HepG2 (cell line): ENCODE measurements around the gene MRPS7. TPM values are rescaled to one million over a fixed set of nuclear protein-coding genes. Genes with fewer than 3 reads are reported as not detected.

Experiments
- ATAC-seq: fragments of 200-7000 bp; cut with Tn5 transposase; 3 replicates; pipeline ENCODE4 v1.9.1; 2020; ENCODE audit warnings: mild to moderate bottlenecking, moderate library complexity
- BruUV-seq: library from RNA; stranded (reverse); fragments of 400-500 nt; replicated peaks from 2 replicates; lab custom pipeline; 2021; lab: Mats Ljungman, UMichigan
- CTCF ChIA-PET: fragments of 300-600 bp; formaldehyde crosslinking; extraction: SDS; loops from one replicate; lab custom pipeline; 2021; ENCODE audit warnings: low total read pairs, inconsistent platforms, low intra/inter-chr PET ratio; lab: Yijun Ruan, JAX
- POLR2A ChIA-PET: fragments of 350-600 bp; sonication (Branson Sonifier 250); formaldehyde crosslinking; loops from one replicate; lab custom pipeline; 2020; ENCODE audit warnings: antibody characterized with exemption, inconsistent platforms; lab: Yijun Ruan, JAX
- DNase-seq: peaks from one replicate; pipeline ENCODE4 v3.0.0-alpha.2; 2015; ENCODE audit warnings: low spot score
- FAIRE-seq: peaks from 3 replicates; lab custom pipeline; 2011; peaks lifted over from hg19 to GRCh38; lab: Jason Lieb, UNC
- H2AFZ ChIP-seq: one replicate; pipeline ENCODE4 v1.6.1; 2011; ENCODE audit warnings: low read length, inconsistent platforms
- H3K27ac ChIP-seq: fragments of 300-600 bp; 3 replicates; pipeline ENCODE4 v1.8.0; 2011; ENCODE audit warnings: mixed run types, mild to moderate bottlenecking, mixed read lengths, low read length, inconsistent platforms; ENCODE audit not compliant: insufficient read depth; ENCODE audit errors: extremely low read length
- H3K27me3 ChIP-seq, 2 experiments: fragments of 200-600 bp in 1 of 2; 2 replicates in 1 of 2; 3 replicates in 1 of 2; pipeline versions ENCODE4 v1.6.0 to v1.8.0; 2011; ENCODE audit warnings: low read length in 2 of 2, mild to moderate bottlenecking in 2 of 2, moderate library complexity in 2 of 2, inconsistent platforms in 1 of 2; ENCODE audit not compliant: insufficient read depth in 2 of 2, control insufficient read depth in 1 of 2
- H3K36me3 ChIP-seq, 2 experiments: fragments of 200-600 bp in 1 of 2; replicated peaks in 1 of 2; 2 replicates in 1 of 2; 3 replicates in 1 of 2; pipeline versions ENCODE4 v1.5.1 to v1.8.0; 2011; ENCODE audit warnings: low read length in 2 of 2, inconsistent platforms in 1 of 2; ENCODE audit not compliant: insufficient read depth in 2 of 2, control insufficient read depth in 1 of 2
- H3K4me1 ChIP-seq: 2 replicates; pipeline ENCODE4 v1.5.1; 2012; ENCODE audit warnings: low read length, inconsistent platforms; ENCODE audit not compliant: insufficient read depth
- H3K4me2 ChIP-seq: 2 replicates; pipeline ENCODE4 v1.6.0; 2011; ENCODE audit warnings: low read depth, low read length, inconsistent platforms
- H3K4me3 ChIP-seq, 3 experiments: fragments of 200-600 bp in 1 of 3; sonication (generic), shearing (Covaris generic) in 1 of 3; replicated peaks in 1 of 3; 2 replicates each; pipeline ENCODE4 v1.5.1; 2011 to 2016; ENCODE audit warnings: low read length in 3 of 3, inconsistent platforms in 2 of 3, low read depth in 2 of 3, mild to moderate bottlenecking in 2 of 3, control low read depth in 1 of 3, mixed read lengths in 1 of 3; ENCODE audit not compliant: insufficient read depth in 1 of 3
- H3K79me2 ChIP-seq: one replicate; pipeline ENCODE4 v1.6.1; 2011; ENCODE audit warnings: low read length, inconsistent platforms; ENCODE audit not compliant: insufficient read depth
- H3K9ac ChIP-seq: 2 replicates; pipeline ENCODE4 v1.6.0; 2011; ENCODE audit warnings: mild to moderate bottlenecking, low read depth, low read length, inconsistent platforms; ENCODE audit not compliant: insufficient read depth
- H3K9me3 ChIP-seq: 2 replicates; pipeline ENCODE4 v1.5.1; 2012; ENCODE audit warnings: mild to moderate bottlenecking, low read length
- H4K20me1 ChIP-seq: 2 replicates; pipeline ENCODE4 v1.6.0; 2011; ENCODE audit warnings: inconsistent platforms, mild to moderate bottlenecking, low read length, moderate library complexity; ENCODE audit not compliant: insufficient read depth
- ARNT ChIP-seq: fragments of 450-650 bp; IDR thresholded peaks from 2 replicates; pipeline ENCODE4 v1.6.1; 2017
- ATF2 ChIP-seq: sonication (generic); formaldehyde crosslinking; IDR thresholded peaks from 2 replicates; pipeline ENCODE4 v1.4.0; 2020; ENCODE audit warnings: missing genetic modification reagents
- CBFB ChIP-seq: sonication (generic); formaldehyde crosslinking; IDR thresholded peaks from 2 replicates; pipeline ENCODE4 v1.4.0; 2020; ENCODE audit warnings: missing genetic modification reagents
- CBX2 ChIP-seq, 2 experiments: fragments of 200-600 bp in 1 of 2; sonication (generic); formaldehyde crosslinking in 1 of 2; IDR thresholded peaks; 2 replicates each; pipeline versions ENCODE4 v1.7.0 to v1.8.1; 2018 to 2022; ENCODE audit warnings: low read depth in 2 of 2, low read length in 1 of 2, mild to moderate bottlenecking in 1 of 2, missing genetic modification reagents in 1 of 2
- CHD2 ChIP-seq: IDR thresholded peaks from 2 replicates; pipeline ENCODE4 v1.6.1; 2011; ENCODE audit warnings: low read depth, low read length, improper control_type of control experiment
- ELF4 ChIP-seq: sonication (generic); formaldehyde crosslinking; IDR thresholded peaks from 2 replicates; pipeline ENCODE4 v1.5.0; 2020; ENCODE audit warnings: missing genetic modification reagents, mild to moderate bottlenecking, moderate library complexity, borderline replicate concordance
- HIVEP1 ChIP-seq: sonication (generic); formaldehyde crosslinking; IDR thresholded peaks from 2 replicates; pipeline ENCODE4 v1.4.0; 2020; ENCODE audit warnings: mild to moderate bottlenecking, missing genetic modification reagents
- HNF4A ChIP-seq: sonication (generic); formaldehyde crosslinking; IDR thresholded peaks from 2 replicates; pipeline ENCODE4 v1.4.0; 2020; ENCODE audit warnings: missing genetic modification reagents
- MED1 ChIP-seq: sonication (generic); formaldehyde crosslinking; IDR thresholded peaks from 2 replicates; pipeline ENCODE4 v1.4.0; 2020; ENCODE audit warnings: missing genetic modification reagents
- NFIB ChIP-seq: sonication (generic); formaldehyde crosslinking; IDR thresholded peaks from 2 replicates; pipeline ENCODE4 v1.9.0; 2021; ENCODE audit warnings: missing genetic modification reagents, mild to moderate bottlenecking, borderline replicate concordance
- NRL ChIP-seq: sonication (generic); formaldehyde crosslinking; IDR thresholded peaks from 2 replicates; pipeline ENCODE4 v1.5.0; 2020; ENCODE audit warnings: missing genetic modification reagents, mild to moderate bottlenecking, moderate library complexity, borderline replicate concordance
- ZFP41 ChIP-seq: sonication (generic); formaldehyde crosslinking; IDR thresholded peaks from 2 replicates; pipeline ENCODE4 v1.4.0; 2020; ENCODE audit warnings: mild to moderate bottlenecking, missing genetic modification reagents, borderline replicate concordance
- ZNF121 ChIP-seq: sonication (generic); formaldehyde crosslinking; IDR thresholded peaks from 2 replicates; pipeline ENCODE4 v1.5.0; 2020; ENCODE audit warnings: mild to moderate bottlenecking, missing genetic modification reagents
- ZNF180 ChIP-seq: sonication (generic); formaldehyde crosslinking; IDR thresholded peaks from 2 replicates; pipeline ENCODE4 v1.4.0; 2020; ENCODE audit warnings: low read depth, missing genetic modification reagents, borderline replicate concordance
- ZNF333 ChIP-seq: sonication (generic); formaldehyde crosslinking; IDR thresholded peaks from 2 replicates; pipeline ENCODE4 v1.4.0; 2020; ENCODE audit warnings: mild to moderate bottlenecking, missing genetic modification reagents, borderline replicate concordance
- ZNF552 ChIP-seq: sonication (generic); formaldehyde crosslinking; IDR thresholded peaks from 2 replicates; pipeline ENCODE4 v1.9.0; 2022; ENCODE audit warnings: missing genetic modification reagents, mild to moderate bottlenecking, borderline replicate concordance
- ZNF615 ChIP-seq: sonication (generic); formaldehyde crosslinking; IDR thresholded peaks from 2 replicates; pipeline ENCODE4 v1.5.0; 2020; ENCODE audit warnings: mild to moderate bottlenecking, missing genetic modification reagents, borderline replicate concordance
- ZNF672 ChIP-seq: sonication (generic); formaldehyde crosslinking; IDR thresholded peaks from 2 replicates; pipeline ENCODE4 v1.8.1; 2022; ENCODE audit warnings: missing genetic modification reagents
- ZNF704 ChIP-seq: sonication (generic); formaldehyde crosslinking; IDR thresholded peaks from 2 replicates; pipeline ENCODE4 v1.8.1; 2023; ENCODE audit warnings: mild to moderate bottlenecking, inconsistent platforms, moderate library complexity, missing genetic modification reagents, borderline replicate concordance
- ZNF772 ChIP-seq: sonication (generic); formaldehyde crosslinking; IDR thresholded peaks from 2 replicates; pipeline ENCODE4 v1.5.0; 2020; ENCODE audit warnings: mild to moderate bottlenecking, missing genetic modification reagents
- WGBS: methylation state at CpG from one replicate; pipeline ENCODE4 v1.1.6; 2017; ENCODE audit warnings: low lambda C conversion rate; 5-methylcytosine and 5-hydroxymethylcytosine counted together
- in situ Hi-C: cut with HindIII; loops from 2 replicates; pipeline ENCODE4 v1.10.0; 2017; ENCODE audit warnings: low pct_unique_long_range_greater_than_20kb; ENCODE audit not compliant: extremely low pct_ligation_motif_present
- intact Hi-C: fragments of 100-400 bp; cut with micrococcal nuclease; formaldehyde crosslinking; loops from one replicate; pipeline ENCODE4 v1.10.0; 2022; ENCODE audit not compliant: unreplicated experiment
- polyA plus RNA-seq, 8 experiments: library from polyadenylated mRNA; depleted of rRNA in 3 of 8; stranded (reverse) in 7 of 8; unstranded in 1 of 8; fragments of >200 nt; fragmentation: Illumina TruSeq in 4 of 8; extraction: Trizol in 4 of 8; gene quantifications; 2 replicates each; pipeline versions ENCODE4 v1.2.1 to v1.2.3, GENCODE V29; 2011 to 2016; ENCODE audit warnings: low read depth in 4 of 8, missing spikeins in 1 of 8, mixed read lengths in 1 of 8; ENCODE audit not compliant: insufficient read depth in 1 of 8
- total RNA-seq, 5 experiments: library from RNA; depleted of rRNA; stranded (reverse); fragments of >200 nt; fragmentation: Illumina TruSeq; extraction: Trizol; gene quantifications; 2 replicates each; pipeline ENCODE4 v1.2.3, GENCODE V29; 2016; ENCODE audit warnings: low read depth in 1 of 5
- TF ChIP-seq, protein P1 (sequence below): sonication (generic); IDR thresholded peaks from 2 replicates; pipeline ENCODE4 v1.6.1; 2016; ENCODE audit warnings: low read depth, borderline replicate concordance
- TF ChIP-seq, protein P2 (sequence below): IDR thresholded peaks from 2 replicates; pipeline ENCODE4 v1.6.1; 2016; ENCODE audit warnings: missing genetic modification reagents, missing compliant biosample characterization

MRPS7 gene
- total and polyA plus RNA-seq, 2 of the 13 experiments (the other 11 are each of a cell fraction or from before 2014, with no cell fraction given), result 97.0 to 162 TPM

DNA sequence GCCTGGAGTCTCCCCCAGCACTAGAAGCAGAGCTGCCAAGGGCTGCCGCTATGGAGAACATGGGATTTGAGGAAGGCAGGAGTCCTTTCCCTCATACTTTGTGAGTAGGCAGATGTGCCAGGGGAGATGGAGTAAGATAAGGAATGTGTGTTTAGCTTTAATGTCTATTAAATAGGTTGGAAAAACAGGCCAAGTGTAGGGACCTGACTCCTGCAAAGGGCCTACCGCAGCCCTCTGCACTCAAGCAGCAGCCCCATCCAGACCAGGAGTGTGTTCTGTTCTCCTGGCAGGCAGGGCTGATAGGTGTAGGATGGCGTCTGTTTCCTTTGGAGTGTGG lies 11.1 kb downstream of the MRPS7 start:
- Histone ChIP-seq H3K4me2 (no peak overlapping the region), H3K4me3 (no peak overlapping the region), H3K27ac (no peak overlapping the region), H3K9ac (no peak overlapping the region), H2AFZ (no peak overlapping the region), H3K79me2 (peaks cover 6% of the 10 kb centered on the region), H4K20me1 (no peaks in the 10 kb centered on the region), H3K4me1 (peaks cover 33% of the 10 kb centered on the region), H3K9me3 (no peaks in the 10 kb centered on the region), H3K36me3 (peaks cover 10 to 27% of the 10 kb centered on the region in 2 experiments; a peak in 4 of 5 replicates), H3K27me3 (no peaks in the 10 kb centered on the region)
- CTCF ChIA-PET, result no interaction called here
- POLR2A ChIA-PET, result interaction anchor here (1.1 to 6.6 kb wide), 5 partner anchors 9 to 133 kb away, joined by 3 to 93 read pairs (median 43); partner anchors contain the start of genes GGA3, MRPS7 and SLC25A19
- no peak for FAIRE-seq
- WGBS, result 96% methylated on average over 3 of the region's 3 CpGs
- no peak for ATAC-seq
- in situ Hi-C loops, result no loop called here
- intact Hi-C loops, result no loop called here
- no peak for DNase-seq
- no TSS peak for BruUV-seq
- TF ChIP-seq ATF2 (CRISPR knock-in tag) (no peak), ZNF552 (no peak), HIVEP1 (CRISPR knock-in tag) (no peak), ZNF704 (no peak), ELF4 (no peak), NFIB (CRISPR knock-in tag) (0 out of 2 replicates have a peak, but pooled peaks have one; percentile 29), ZNF672 (CRISPR knock-in tag) (no peak), CHD2 (no peak), ZNF615 (CRISPR knock-in tag) (no peak), ZNF180 (CRISPR knock-in tag) (no peak), ZNF121 (CRISPR knock-in tag) (no peak), ZFP41 (CRISPR knock-in tag) (no peak), NRL (no peak), ZNF333 (CRISPR knock-in tag) (0 out of 2 replicates have a peak, but pooled peaks have one; percentile 21), MED1 (no peak), ARNT (no peak), CBX2 (IDR thresholded peaks at IDR 0.05; ENCODE audit: low read depth, low read length) (no peak), CBX2 (CRISPR knock-in tag; IDR thresholded peaks at IDR 0.05; ENCODE audit: low read depth) (no peak), HNF4A (CRISPR knock-in tag) (no peak), CBFB (CRISPR knock-in tag) (peak; percentile 25; the same call in 1 of the 2 replicates), ZNF772 (CRISPR knock-in tag) (no peak)
- TF ChIP-seq, protein P1, sequence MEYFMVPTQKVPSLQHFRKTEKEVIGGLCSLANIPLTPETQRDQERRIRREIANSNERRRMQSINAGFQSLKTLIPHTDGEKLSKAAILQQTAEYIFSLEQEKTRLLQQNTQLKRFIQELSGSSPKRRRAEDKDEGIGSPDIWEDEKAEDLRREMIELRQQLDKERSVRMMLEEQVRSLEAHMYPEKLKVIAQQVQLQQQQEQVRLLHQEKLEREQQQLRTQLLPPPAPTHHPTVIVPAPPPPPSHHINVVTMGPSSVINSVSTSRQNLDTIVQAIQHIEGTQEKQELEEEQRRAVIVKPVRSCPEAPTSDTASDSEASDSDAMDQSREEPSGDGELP, result no peak
- TF ChIP-seq, protein P2, sequence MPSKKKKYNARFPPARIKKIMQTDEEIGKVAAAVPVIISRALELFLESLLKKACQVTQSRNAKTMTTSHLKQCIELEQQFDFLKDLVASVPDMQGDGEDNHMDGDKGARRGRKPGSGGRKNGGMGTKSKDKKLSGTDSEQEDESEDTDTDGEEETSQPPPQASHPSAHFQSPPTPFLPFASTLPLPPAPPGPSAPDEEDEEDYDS, result no peak
